ENCODE measurements around the gene FURIN.
A peak's percentile ranks its signal among the peaks of the same experiment; 100 is the strongest.
"Not testable (repeated sequence)": the region's sequence is repeated elsewhere in the genome, so short reads cannot be mapped to it uniquely, and the experiment has no call there.

The FURIN gene

GRCh38 chr15:90921887-90922286, 53.5 kb downstream of the FURIN start:
- Mint-ChIP-seq H3K9me3 (no peaks in the 10 kb centered on the region), H3K36me3 (peaks cover 56% of the 10 kb centered on the region), H3K4me1 (peaks cover 6% of the 10 kb centered on the region), H3K27me3 (no peaks in the 10 kb centered on the region), H3K4me3 (no peak overlapping the region), H3K27ac (no peak overlapping the region)
- DNase-seq, result no peak
- CTCF ChIA-PET, result interaction anchor here (0.7 to 2.6 kb wide), 4 partner anchors 11 to 274 kb away, joined by 3 to 13 read pairs (median 8); partner anchors contain the start of genes HDDC3, MAN2A2 and UNC45A

- CTCF ChIA-PET, result interaction anchor here (0.7 to 2.6 kb wide), 5 partner anchors 8 to 275 kb away, joined by 3 to 13 read pairs (median 6); partner anchors contain the start of genes HDDC3, MAN2A2 and UNC45A
- H3K27ac Mint-ChIP-seq, H3K4me1 Mint-ChIP-seq, DNase-seq, H3K27me3 Mint-ChIP-seq, H3K4me3 Mint-ChIP-seq, H3K9me3 Mint-ChIP-seq: not testable (repeated sequence)
- H3K36me3 Mint-ChIP-seq, result peaks cover 48% of the 10 kb centered on the region
Measured at GRCh38 chr15:90922712-90923322, 54.4 kb downstream of the FURIN start.

- Mint-ChIP-seq H3K4me3 (no peak overlapping the region), H3K9me3 (no peaks in the 10 kb centered on the region), H3K27ac (peak overlapping the region; percentile 28), H3K4me1 (peaks cover 15% of the 10 kb centered on the region), H3K27me3 (no peaks in the 10 kb centered on the region), H3K36me3 (peaks cover 42% of the 10 kb centered on the region)
- DNase-seq, result no peak
- CTCF ChIA-PET, result interaction anchor here (1.5 to 2.5 kb wide), 2 partner anchors 10 to 20 kb away, joined by 4 to 10 read pairs; partner anchors contain the start of gene UNC45A
Measured at GRCh38 chr15:90924375-90924774, 56.0 kb downstream of the FURIN start.

- not testable (repeated sequence) for H3K4me3 Mint-ChIP-seq, DNase-seq, H3K9me3 Mint-ChIP-seq, H3K27ac Mint-ChIP-seq, H3K27me3 Mint-ChIP-seq
- H3K4me1 Mint-ChIP-seq, result peaks cover 37% of the 10 kb centered on the region
- peaks cover 26% of the 10 kb centered on the region for H3K36me3 Mint-ChIP-seq
- CTCF ChIA-PET, result interaction anchor here (1.0 to 1.1 kb wide), 2 partner anchors 21 to 29 kb away, joined by 3 read pairs; no protein-coding TSS in a partner anchor
Measured at GRCh38 chr15:90926766-90927165, 58.4 kb downstream of the FURIN start.

- Mint-ChIP-seq H3K36me3 (peaks cover 20% of the 10 kb centered on the region), H3K27ac (peak overlapping the region; percentile 74), H3K4me1 (peaks cover 44% of the 10 kb centered on the region), H3K4me3 (peak overlapping the region; percentile 54)
- H3K9me3 Mint-ChIP-seq, CTCF ChIA-PET, H3K27me3 Mint-ChIP-seq, DNase-seq: not testable (repeated sequence)
Measured at GRCh38 chr15:90928106-90928505, 59.7 kb downstream of the FURIN start.

- peaks cover 57% of the 10 kb centered on the region for H3K4me1 Mint-ChIP-seq
- CTCF ChIA-PET, result interaction anchor here (1.0 to 8.1 kb wide), 2 partner anchors 26 to 636 kb away, joined by 3 to 160 read pairs; partner anchors contain the start of gene MAN2A2
Measured at GRCh38 chr15:90929246-90930019, 61.0 kb downstream of the FURIN start.

GRCh38 chr15:90930861-90931574, 62.6 kb downstream of the FURIN start:
- DNase-seq, result no peak
- Mint-ChIP-seq H3K9me3 (no peaks in the 10 kb centered on the region), H3K27ac (peak overlapping the region; percentile 100), H3K36me3 (peaks cover 12% of the 10 kb centered on the region), H3K4me1 (peaks cover 60% of the 10 kb centered on the region), H3K27me3 (no peaks in the 10 kb centered on the region), H3K4me3 (peak overlapping the region; percentile 98)
- CTCF ChIA-PET, result interaction anchor here (0.6 to 8.1 kb wide), 29 partner anchors 8 to 700 kb away, joined by 3 to 160 read pairs (median 6); partner anchors contain the start of genes FES, MAN2A2 and RCCD1

More at GRCh38 chr15:90929246-90930019, 61.0 kb downstream of the FURIN start:
- H3K9me3 Mint-ChIP-seq, result no peaks in the 10 kb centered on the region
- no peaks in the 10 kb centered on the region for H3K27me3 Mint-ChIP-seq
- no peak for DNase-seq
- H3K4me3 Mint-ChIP-seq, result peak overlapping the region; percentile 98
- peak overlapping the region; percentile 100 for H3K27ac Mint-ChIP-seq
- peaks cover 14% of the 10 kb centered on the region for H3K36me3 Mint-ChIP-seq

- no peaks in the 10 kb centered on the region for H3K27me3 Mint-ChIP-seq
- no peaks in the 10 kb centered on the region for H3K9me3 Mint-ChIP-seq
- H3K27ac Mint-ChIP-seq, result peak overlapping the region; percentile 100
- peaks cover 17% of the 10 kb centered on the region for H3K36me3 Mint-ChIP-seq
- no peak for DNase-seq
- CTCF ChIA-PET, result interaction anchor here (0.8 to 8.1 kb wide), 29 partner anchors 8 to 701 kb away, joined by 3 to 160 read pairs (median 6); partner anchors contain the start of genes FES, MAN2A2 and RCCD1
- H3K4me1 Mint-ChIP-seq, result peaks cover 65% of the 10 kb centered on the region
- H3K4me3 Mint-ChIP-seq, result peak overlapping the region; percentile 98
Measured at GRCh38 chr15:90931575-90931827, 63.1 kb downstream of the FURIN start.

GRCh38 chr15:90931828-90932659, 63.7 kb downstream of the FURIN start, which contains the start of gene HDDC3:
TSS of gene HDDC3 (minus strand) at chr15:90932549. CDS start at chr15:90932540, 9 bp downstream.
- H3K27me3 Mint-ChIP-seq, result no peaks in the 10 kb centered on the region
- CTCF ChIA-PET, result interaction anchor here (0.6 to 8.1 kb wide), 43 partner anchors 8 to 701 kb away, joined by 3 to 160 read pairs (median 4); partner anchors contain the start of genes FES, MAN2A2 and RCCD1
- H3K36me3 Mint-ChIP-seq, result peaks cover 21% of the 10 kb centered on the region
- H3K27ac Mint-ChIP-seq, result peak within 1 kb of the TSS; percentile 100
- peak; percentile 93 for DNase-seq
- H3K9me3 Mint-ChIP-seq, result no peaks in the 10 kb centered on the region
- H3K4me1 Mint-ChIP-seq, result peaks cover 70% of the 10 kb centered on the region
- H3K4me3 Mint-ChIP-seq, result peak within 1 kb of the TSS; percentile 98

GRCh38 chr15:90932660-90932991, 64.2 kb downstream of the FURIN start:
- H3K27ac Mint-ChIP-seq, result peak overlapping the region; percentile 100
- H3K36me3 Mint-ChIP-seq, result peaks cover 21% of the 10 kb centered on the region
- H3K4me1 Mint-ChIP-seq, result peaks cover 71% of the 10 kb centered on the region
- no peaks in the 10 kb centered on the region for H3K27me3 Mint-ChIP-seq
- peak overlapping the region; percentile 98 for H3K4me3 Mint-ChIP-seq
- H3K9me3 Mint-ChIP-seq, result no peaks in the 10 kb centered on the region
- DNase-seq, result no peak
- CTCF ChIA-PET, result interaction anchor here (0.6 to 8.1 kb wide), 36 partner anchors 10 to 700 kb away, joined by 3 to 160 read pairs (median 5); partner anchors contain the start of genes FES, MAN2A2 and RCCD1

All from activated naive CD4-positive, alpha-beta T cell treated with anti-CD3 and anti-CD28 coated beads, Interleukin-2, amount 10 ng/mL, durations not matched to agents 7 days and 5 days (primary cell).